Body of pancreas (tissue), 4 donors: ENCODE measurements around the gene NACC2. TPM values are rescaled to one million over a fixed set of nuclear protein-coding genes. Genes with fewer than 3 reads are reported as not detected.

Experiments
- ATAC-seq: fragments of 150-250 bp; one replicate; pipeline ENCODE4 v1.9.1; 2016
- DNase-seq, 4 donors: peaks; one replicate each; pipeline ENCODE4 v3.0.0-alpha.2; 2019
- H3K27ac ChIP-seq, 4 donors: fragments of 200-600 bp; sonication (generic); 1 replicate in 3 of 4; 2 replicates in 1 of 4; pipeline versions ENCODE4 v1.5.1 to v1.6.1; 2016 to 2019; ENCODE audit warnings: mild to moderate bottlenecking in 1 of 4, mixed read lengths in 1 of 4, moderate library complexity in 1 of 4
- H3K27me3 ChIP-seq, 2 donors: fragments of 200-600 bp; sonication (generic); one replicate each; pipeline ENCODE4 v1.6.0; 2016; ENCODE audit warnings: mild to moderate bottlenecking in 1 of 2
- H3K36me3 ChIP-seq, 2 donors: fragments of 200-600 bp; sonication (generic); replicated peaks in 1 of 2; 2 replicates each; pipeline ENCODE4 v1.5.1; 2016; ENCODE audit warnings: low read depth in 2 of 2; ENCODE audit not compliant: insufficient read depth in 1 of 2
- H3K4me1 ChIP-seq: fragments of 200-600 bp; sonication (generic); one replicate; pipeline ENCODE4 v1.6.0; 2016
- H3K4me3 ChIP-seq, 2 donors: fragments of 200-600 bp; sonication (generic); 1 replicate in 1 of 2; 2 replicates in 1 of 2; pipeline ENCODE4 v1.5.1; 2016 to 2019
- H3K9me3 ChIP-seq, 3 donors: fragments of 200-600 bp; sonication (generic); 1 replicate in 2 of 3; 2 replicates in 1 of 3; pipeline ENCODE4 v1.5.1; 2016
- CTCF ChIP-seq, 7 experiments: fragments of 450-650 bp in 4 of 7; fragments of 200-600 bp in 3 of 7; sonication (generic) in 3 of 7; IDR thresholded peaks; one replicate each; pipeline ENCODE4 v1.5.1; 2016 to 2019; ENCODE audit warnings: antibody characterized with exemption in 7 of 7
- POLR2A ChIP-seq, 3 donors: fragments of 450-650 bp; IDR thresholded peaks; one replicate each; pipeline ENCODE4 v1.6.1; 2016; ENCODE audit warnings: antibody characterized with exemption in 3 of 3, mild to moderate bottlenecking in 2 of 3
- WGBS, 2 donors: methylation state at CpG; one replicate each; pipeline ENCODE4 v1.1.5; 2017; 5-methylcytosine and 5-hydroxymethylcytosine counted together
- intact Hi-C: fragments of 100-400 bp; cut with DNase I; formaldehyde crosslinking; loops from one replicate; pipeline ENCODE4 v1.15.1; 2023
- total RNA-seq, 2 donors: library from RNA; depleted of rRNA; stranded (reverse); fragments of >200 nt; gene quantifications; one replicate each; pipeline ENCODE4 v1.1.0, GENCODE V29; 2016

The NACC2 gene
- total RNA-seq, 2 donors from 2014 or later = 16.6 to 21.1 TPM

GRCh38 chr9:136017289-136018190 is 77.5 kb downstream of the NACC2 start:
- ATAC-seq = no peak
- no peak overlapping the region for H3K27ac ChIP-seq
- peaks cover 0 to 1% of the 10 kb centered on the region in 2 donors for H3K36me3 ChIP-seq
- DNase-seq = peak in 3 of 4 donors; percentile 1 to 10 (median 8)
- WGBS, 2 donors = 87 to 97% methylated on average over 6 to 16 of the region's 27 CpGs
- H3K27me3 ChIP-seq = no peaks in the 10 kb centered on the region
- no peak overlapping the region for H3K4me3 ChIP-seq
- no peak for TF ChIP-seq CTCF (IDR thresholded peaks at IDR 0.05)
- no peak for TF ChIP-seq POLR2A (IDR thresholded peaks at IDR 0.05)
- intact Hi-C loops = no loop called here
- no peaks in the 10 kb centered on the region for H3K4me1 ChIP-seq
- no peaks in the 10 kb centered on the region for H3K9me3 ChIP-seq

- intact Hi-C loops = no loop called here
- DNase-seq = peak in 2 of 4 donors; percentile 1 to 9
Measured at GRCh38 chr9:136016572-136017288, 78.4 kb downstream of the NACC2 start.

GRCh38 chr9:136015656-136016571 is 79.2 kb downstream of the NACC2 start:
- no peak overlapping the region for H3K27ac ChIP-seq
- no peaks in the 10 kb centered on the region for H3K9me3 ChIP-seq
- TF ChIP-seq POLR2A (IDR thresholded peaks at IDR 0.05) = no peak
- no peak for TF ChIP-seq CTCF (IDR thresholded peaks at IDR 0.05)
- ATAC-seq = no peak
- 86 to 93% methylated on average over 27 to 28 of the region's 28 CpGs for WGBS, 2 donors
- H3K4me3 ChIP-seq = no peak overlapping the region
- H3K27me3 ChIP-seq = no peaks in the 10 kb centered on the region
- intact Hi-C loops = no loop called here
- no peaks in the 10 kb centered on the region for H3K4me1 ChIP-seq
- DNase-seq = peak in 3 of 4 donors; percentile 1 to 9 (median 5)
- H3K36me3 ChIP-seq = peaks cover 0 to 1% of the 10 kb centered on the region in 2 donors

More at GRCh38 chr9:136016572-136017288, 78.4 kb downstream of the NACC2 start:
- no peaks in the 10 kb centered on the region for H3K27me3 ChIP-seq
- 91 to 93% methylated on average over 7 to 23 of the region's 23 CpGs for WGBS, 2 donors
- H3K36me3 ChIP-seq = peaks cover 0 to 1% of the 10 kb centered on the region in 2 donors
- no peak for ATAC-seq
- no peaks in the 10 kb centered on the region for H3K9me3 ChIP-seq
- no peak overlapping the region for H3K4me3 ChIP-seq
- TF ChIP-seq POLR2A (IDR thresholded peaks at IDR 0.05) (no peak), CTCF (IDR thresholded peaks at IDR 0.05) (no peak)
- H3K27ac ChIP-seq = no peak overlapping the region
- no peaks in the 10 kb centered on the region for H3K4me1 ChIP-seq

- TF ChIP-seq POLR2A (IDR thresholded peaks at IDR 0.05) (no peak), CTCF (IDR thresholded peaks at IDR 0.05) (no peak)
- peak in 2 of 4 donors; percentile 4 to 8 for DNase-seq
- no peak for ATAC-seq
- Histone ChIP-seq H3K4me1 (no peaks in the 10 kb centered on the region), H3K27me3 (no peaks in the 10 kb centered on the region), H3K27ac (no peak overlapping the region), H3K36me3 (peaks cover 0 to 1% of the 10 kb centered on the region in 2 donors), H3K9me3 (no peaks in the 10 kb centered on the region), H3K4me3 (no peak overlapping the region)
- intact Hi-C loops = no loop called here
- 82 to 92% methylated on average over 17 to 18 of the region's 19 CpGs for WGBS, 2 donors
Measured at GRCh38 chr9:136014924-136015633, 80.0 kb downstream of the NACC2 start.
